ENCODE data around the gene SLC16A9.
"Not testable (repeated sequence)": the region's sequence is repeated elsewhere in the genome, so short reads cannot be mapped to it uniquely, and the experiment has no call there.

The SLC16A9 gene

GRCh38 chr10:59672150-59672875, 37.3 kb downstream of the SLC16A9 start:
- DNase-seq: no peak

GRCh38 chr10:59670269-59670668, 39.4 kb downstream of the SLC16A9 start:
- DNase-seq: no peak

GRCh38 chr10:59668096-59668495, 41.6 kb downstream of the SLC16A9 start:
- DNase-seq: no peak

- DNase-seq: no peak
These were observed 43.3 kb downstream of the SLC16A9 start for GRCh38 chr10:59666310-59666709.

GRCh38 chr10:59663213-59663612, 46.4 kb downstream of the SLC16A9 start:
- not testable (repeated sequence) for DNase-seq

GRCh38 chr10:59657724-59658123, 51.9 kb downstream of the SLC16A9 start:
- DNase-seq: no peak

GRCh38 chr10:59655309-59655708, 54.3 kb downstream of the SLC16A9 start:
- no peak for DNase-seq

- DNase-seq: no peak
These were observed 55.6 kb downstream of the SLC16A9 start for GRCh38 chr10:59654007-59654406.

- no peak for DNase-seq
These were observed 57.7 kb downstream of the SLC16A9 start for GRCh38 chr10:59651902-59652301.

GRCh38 chr10:59649606-59650346, 59.9 kb downstream of the SLC16A9 start:
- DNase-seq: no peak

GRCh38 chr10:59648711-59649201, 60.9 kb downstream of the SLC16A9 start:
- peak; percentile 1 for DNase-seq

- DNase-seq: no peak
These were observed 64.8 kb downstream of the SLC16A9 start for GRCh38 chr10:59644841-59645240.

- DNase-seq: not testable (repeated sequence)
These were observed 68.0 kb downstream of the SLC16A9 start for GRCh38 chr10:59641688-59642087.

GRCh38 chr10:59635502-59636290, 74.0 kb downstream of the SLC16A9 start:
- no peak for DNase-seq

GRCh38 chr10:59634102-59634501, 75.5 kb downstream of the SLC16A9 start:
- DNase-seq: no peak

- no peak for DNase-seq
These were observed 76.6 kb downstream of the SLC16A9 start for GRCh38 chr10:59633063-59633462.

GRCh38 chr10:59631882-59632807, 77.5 kb downstream of the SLC16A9 start:
- no peak for DNase-seq

GRCh38 chr10:59631237-59631636, 78.4 kb downstream of the SLC16A9 start:
- DNase-seq: no peak

- DNase-seq: no peak
These were observed 80.7 kb downstream of the SLC16A9 start for GRCh38 chr10:59628965-59629364.

- no peak for DNase-seq
These were observed 81.2 kb downstream of the SLC16A9 start for GRCh38 chr10:59628456-59628855.

- no peak for DNase-seq
These were observed 82.2 kb downstream of the SLC16A9 start for GRCh38 chr10:59627366-59628018.

GRCh38 chr10:59626523-59626869, 83.2 kb downstream of the SLC16A9 start:
- DNase-seq: no peak
